T-helper 17 cell (primary cell): ENCODE data around the gene ARSB. TPM values are rescaled to one million over a fixed set of nuclear protein-coding genes. Genes with fewer than 3 reads are reported as not detected.

Source experiments
- ATAC-seq: fragments of 150-1000 bp; cut with Tn5 transposase; 2 replicates; pipeline ENCODE4 v1.10.0; 2021; ENCODE audit warnings: mild to moderate bottlenecking, moderate library complexity
- DNase-seq, 3 donors: peaks; one replicate each; pipeline versions ENCODE4 v3.0.0 to v3.0.0-alpha.2; 2020 to 2021
- H3K9me3 ChIP-seq: one replicate; pipeline ENCODE4 v1.7.0; 2013; ENCODE audit warnings: low read length, mild to moderate bottlenecking; ENCODE audit not compliant: control insufficient read depth, poor library complexity, severe bottlenecking
- H3K27ac Mint-ChIP-seq: one replicate; pipeline ENCODE4 v1.8.0; 2022; ENCODE audit warnings: mild to moderate bottlenecking, moderate library complexity, mixed read lengths
- H3K27me3 Mint-ChIP-seq: one replicate; pipeline ENCODE4 v1.8.0; 2022; ENCODE audit warnings: mixed read lengths
- H3K36me3 Mint-ChIP-seq: one replicate; pipeline ENCODE4 v1.8.0; 2022; ENCODE audit warnings: low read depth, mixed read lengths
- H3K4me1 Mint-ChIP-seq: one replicate; pipeline ENCODE4 v1.8.0; 2022; ENCODE audit warnings: mild to moderate bottlenecking, mixed read lengths
- H3K4me3 Mint-ChIP-seq: one replicate; pipeline ENCODE4 v1.8.0; 2022; ENCODE audit warnings: mild to moderate bottlenecking, moderate library complexity, mixed read lengths
- total RNA-seq, 4 donors: library from RNA in 2 of 4; stranded (reverse) in 2 of 4; gene quantifications; one replicate each; pipeline ENCODE4 v1.2.3 and lab custom pipeline; 2022 to 2026

The ARSB gene
- total RNA-seq, 2 donors from 2014 or later = 8.3 to 8.6 TPM

DNA sequence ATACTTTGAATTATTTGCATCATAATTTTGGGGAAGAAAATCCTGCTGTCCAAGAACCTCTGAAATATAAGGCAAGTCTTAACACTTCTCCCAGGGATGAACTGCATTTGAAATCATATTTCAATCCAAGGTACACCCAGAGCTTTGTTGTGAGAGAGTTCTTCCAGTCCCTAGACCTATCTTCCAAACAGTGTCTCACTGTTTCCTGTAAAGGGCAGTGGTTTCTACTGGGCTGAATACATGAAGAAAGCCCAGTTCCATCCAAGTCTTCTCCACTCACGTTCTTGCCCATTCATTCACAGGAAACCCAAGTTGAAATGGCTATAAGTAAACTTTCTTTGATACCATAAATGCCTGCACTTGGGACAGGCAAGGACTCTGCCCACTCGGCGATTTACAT is 228.3 kb downstream of the ARSB start:
- no peaks in the 10 kb centered on the region for H3K4me1 Mint-ChIP-seq
- no peaks in the 10 kb centered on the region for H3K36me3 Mint-ChIP-seq
- H3K27me3 Mint-ChIP-seq = peaks cover 7% of the 10 kb centered on the region
- no peaks in the 10 kb centered on the region for H3K9me3 ChIP-seq
- H3K27ac Mint-ChIP-seq = no peak overlapping the region
- ATAC-seq (no peak), DNase-seq (no peak)
- no peak overlapping the region for H3K4me3 Mint-ChIP-seq

DNA sequence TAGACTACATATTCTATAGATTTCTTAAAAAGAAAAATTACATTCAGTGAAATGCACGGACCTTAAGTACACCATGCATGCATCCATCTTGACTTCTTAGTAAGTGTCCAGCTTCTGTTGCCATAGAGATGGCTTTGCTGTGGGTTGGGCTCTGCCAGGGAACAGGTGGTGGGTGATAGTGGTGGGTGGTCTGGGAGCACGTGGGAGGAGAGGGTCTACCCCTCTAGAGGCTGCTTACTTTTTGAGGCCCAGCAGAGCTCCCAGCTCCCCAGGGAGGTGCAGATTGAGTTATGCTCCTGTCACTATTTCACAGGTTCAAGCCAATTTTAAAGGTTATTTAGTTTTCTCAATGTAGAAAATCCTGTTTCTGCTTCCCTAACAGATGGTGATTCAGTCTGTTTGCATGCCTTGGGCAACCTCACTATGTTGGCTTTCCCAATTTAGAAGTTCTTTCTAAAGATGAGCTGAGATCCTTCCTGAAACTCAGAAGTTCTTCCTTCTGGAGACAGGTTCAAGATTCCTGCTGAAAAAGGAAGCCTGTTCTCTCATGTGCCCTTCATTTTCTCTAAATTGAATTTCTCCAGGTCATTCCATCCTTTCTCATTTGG is 229.2 kb downstream of the ARSB start:
- DNase-seq (no peak), ATAC-seq (no peak)
- H3K27ac Mint-ChIP-seq = no peak overlapping the region
- H3K27me3 Mint-ChIP-seq = peaks cover 7% of the 10 kb centered on the region
- no peaks in the 10 kb centered on the region for H3K9me3 ChIP-seq
- H3K4me3 Mint-ChIP-seq = no peak overlapping the region
- no peaks in the 10 kb centered on the region for H3K36me3 Mint-ChIP-seq
- peaks cover 2% of the 10 kb centered on the region for H3K4me1 Mint-ChIP-seq

GRCh38 chr5:78754655-78755054 is 230.5 kb downstream of the ARSB start:
- no peak for DNase-seq
- Mint-ChIP-seq H3K27ac (no peak overlapping the region), H3K4me3 (no peak overlapping the region), H3K4me1 (peaks cover 2% of the 10 kb centered on the region), H3K27me3 (peaks cover 7% of the 10 kb centered on the region), H3K36me3 (no peaks in the 10 kb centered on the region)
- no peaks in the 10 kb centered on the region for H3K9me3 ChIP-seq
- ATAC-seq = no peak

DNA sequence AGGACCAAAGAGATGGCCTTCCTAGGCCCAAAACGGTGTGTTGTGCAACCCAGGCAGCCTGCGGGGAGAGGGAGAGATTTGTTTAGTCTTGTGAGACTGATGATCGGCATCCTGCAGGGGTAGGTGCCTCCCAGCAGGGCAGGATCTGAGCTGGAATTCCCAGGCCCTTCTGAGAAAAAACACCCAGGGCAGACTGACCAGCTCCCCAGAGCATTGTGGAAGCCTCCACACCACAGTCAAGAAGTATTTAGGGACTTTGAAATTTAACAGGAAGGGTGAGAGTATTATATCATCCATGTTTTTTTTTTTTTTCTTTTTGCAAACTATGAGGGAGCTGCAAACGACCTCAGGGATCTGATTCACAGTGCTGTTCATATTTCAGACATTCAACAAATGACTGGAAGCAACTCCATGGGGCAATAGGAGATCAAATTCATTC is 232.0 kb downstream of the ARSB start:
- DNase-seq = no peak
- ATAC-seq = no peak
- Mint-ChIP-seq H3K36me3 (no peaks in the 10 kb centered on the region), H3K27ac (no peak overlapping the region), H3K4me1 (peaks cover 2% of the 10 kb centered on the region), H3K27me3 (peaks cover 7% of the 10 kb centered on the region), H3K4me3 (no peak overlapping the region)
- H3K9me3 ChIP-seq = no peaks in the 10 kb centered on the region

GRCh38 chr5:78751872-78752271 is 233.2 kb downstream of the ARSB start:
- no peaks in the 10 kb centered on the region for H3K36me3 Mint-ChIP-seq
- peaks cover 2% of the 10 kb centered on the region for H3K4me1 Mint-ChIP-seq
- ATAC-seq = no peak
- H3K27ac Mint-ChIP-seq = no peak overlapping the region
- no peak for DNase-seq
- H3K4me3 Mint-ChIP-seq = no peak overlapping the region
- peaks cover 1% of the 10 kb centered on the region for H3K27me3 Mint-ChIP-seq
- H3K9me3 ChIP-seq = no peaks in the 10 kb centered on the region

GRCh38 chr5:78750281-78750680 is 234.8 kb downstream of the ARSB start:
- Mint-ChIP-seq H3K27ac (no peak overlapping the region), H3K36me3 (no peaks in the 10 kb centered on the region), H3K27me3 (peaks cover 17% of the 10 kb centered on the region), H3K4me1 (peaks cover 2% of the 10 kb centered on the region), H3K4me3 (no peak overlapping the region)
- DNase-seq (no peak), ATAC-seq (no peak)
- no peaks in the 10 kb centered on the region for H3K9me3 ChIP-seq

GRCh38 chr5:78747705-78748359 is 237.3 kb downstream of the ARSB start:
- ATAC-seq (no peak), DNase-seq (no peak)
- no peak overlapping the region for H3K4me3 Mint-ChIP-seq
- H3K27ac Mint-ChIP-seq = no peak overlapping the region
- H3K36me3 Mint-ChIP-seq = no peaks in the 10 kb centered on the region
- peaks cover 2% of the 10 kb centered on the region for H3K4me1 Mint-ChIP-seq
- peaks cover 26% of the 10 kb centered on the region for H3K27me3 Mint-ChIP-seq
- H3K9me3 ChIP-seq = no peaks in the 10 kb centered on the region

DNA sequence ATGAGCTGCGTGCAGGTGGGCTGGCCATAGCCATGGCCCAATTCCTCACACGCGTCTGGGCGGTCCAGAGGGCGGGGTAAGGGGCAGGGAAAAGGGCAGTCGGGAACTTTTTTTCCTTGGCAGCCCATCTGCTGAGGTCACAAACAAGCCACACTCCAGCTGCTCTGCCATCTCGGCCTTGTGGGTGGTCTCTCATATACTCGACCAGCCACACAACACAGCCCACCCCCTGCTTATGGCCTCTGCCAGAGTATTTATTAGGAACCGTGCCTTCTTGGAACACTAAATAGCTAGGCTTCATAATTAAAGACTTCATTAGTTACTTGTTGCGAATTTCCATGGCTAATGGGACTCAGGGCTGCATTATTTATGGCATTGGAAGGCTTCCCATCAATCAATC is 238.1 kb downstream of the ARSB start:
- no peaks in the 10 kb centered on the region for H3K9me3 ChIP-seq
- Mint-ChIP-seq H3K36me3 (no peaks in the 10 kb centered on the region), H3K27me3 (peaks cover 26% of the 10 kb centered on the region), H3K4me3 (no peak overlapping the region), H3K4me1 (peaks cover 2% of the 10 kb centered on the region), H3K27ac (no peak overlapping the region)
- DNase-seq (no peak), ATAC-seq (no peak)

GRCh38 chr5:78746021-78746770 is 238.9 kb downstream of the ARSB start:
- Mint-ChIP-seq H3K4me3 (no peak overlapping the region), H3K4me1 (peaks cover under 1% of the 10 kb centered on the region), H3K36me3 (no peaks in the 10 kb centered on the region), H3K27me3 (peaks cover 26% of the 10 kb centered on the region), H3K27ac (no peak overlapping the region)
- ATAC-seq = no peak
- no peak for DNase-seq
- no peaks in the 10 kb centered on the region for H3K9me3 ChIP-seq

GRCh38 chr5:78744951-78745534 is 240.1 kb downstream of the ARSB start:
- Mint-ChIP-seq H3K36me3 (no peaks in the 10 kb centered on the region), H3K27ac (no peak overlapping the region), H3K4me1 (no peaks in the 10 kb centered on the region), H3K27me3 (peaks cover 26% of the 10 kb centered on the region), H3K4me3 (no peak overlapping the region)
- DNase-seq (no peak), ATAC-seq (no peak)
- H3K9me3 ChIP-seq = no peaks in the 10 kb centered on the region

DNA sequence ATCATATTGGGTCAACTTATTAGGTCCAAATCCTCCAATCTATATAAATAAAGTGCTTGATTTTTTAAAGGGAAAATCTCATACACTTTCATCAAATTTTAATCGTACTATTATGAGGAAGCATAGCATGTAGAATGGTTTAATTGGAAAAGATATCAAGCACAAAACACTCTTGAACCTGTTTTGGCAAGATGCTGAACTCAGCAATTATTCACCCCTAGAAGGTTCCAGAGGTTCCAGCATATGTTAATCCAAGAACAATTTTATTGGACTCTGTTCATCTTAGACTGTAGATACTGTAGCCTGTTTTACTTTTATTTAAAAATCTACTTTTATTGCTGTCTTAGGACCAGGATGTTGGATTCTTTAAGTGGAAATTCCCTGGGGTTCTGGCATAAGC is 244.1 kb downstream of the ARSB start:
- H3K9me3 ChIP-seq = no peaks in the 10 kb centered on the region
- H3K4me1 Mint-ChIP-seq = no peaks in the 10 kb centered on the region
- H3K4me3 Mint-ChIP-seq = no peak overlapping the region
- no peak overlapping the region for H3K27ac Mint-ChIP-seq
- no peak for ATAC-seq
- H3K36me3 Mint-ChIP-seq = no peaks in the 10 kb centered on the region
- no peak for DNase-seq
- H3K27me3 Mint-ChIP-seq = peaks cover 28% of the 10 kb centered on the region

DNA sequence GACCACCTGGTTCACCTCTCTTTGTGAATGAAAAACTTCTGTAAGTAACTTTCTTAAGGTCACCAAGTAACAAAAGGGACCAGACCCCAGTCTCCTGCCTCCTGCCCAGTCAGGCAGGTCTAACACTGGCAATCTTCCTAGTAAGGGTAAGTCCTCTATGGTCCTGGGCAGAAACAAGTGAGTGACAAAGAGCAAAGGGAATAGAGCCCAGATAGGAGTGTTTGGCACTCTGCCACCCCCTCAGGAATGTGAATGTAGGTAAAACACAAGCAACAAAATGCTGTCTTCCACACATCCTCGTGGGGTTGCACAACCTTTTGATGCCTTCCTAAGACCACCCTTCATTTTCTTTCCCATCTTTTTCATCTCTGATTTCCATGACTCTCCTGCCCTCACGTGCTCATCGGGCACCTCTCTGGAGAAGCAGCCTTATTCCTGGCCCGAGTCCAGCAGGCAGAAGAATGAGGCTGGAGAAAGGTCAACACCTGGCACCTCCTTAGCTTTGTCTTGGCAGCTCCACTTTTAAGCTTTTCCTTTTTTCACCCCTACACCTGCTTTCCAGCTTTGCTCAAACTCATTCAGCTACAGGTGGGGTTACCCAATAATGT is 246.3 kb downstream of the ARSB start:
- peaks cover 21% of the 10 kb centered on the region for H3K27me3 Mint-ChIP-seq
- no peaks in the 10 kb centered on the region for H3K9me3 ChIP-seq
- no peaks in the 10 kb centered on the region for H3K36me3 Mint-ChIP-seq
- ATAC-seq = no peak
- DNase-seq = no peak
- H3K4me3 Mint-ChIP-seq = no peak overlapping the region
- no peak overlapping the region for H3K27ac Mint-ChIP-seq
- no peaks in the 10 kb centered on the region for H3K4me1 Mint-ChIP-seq

DNA sequence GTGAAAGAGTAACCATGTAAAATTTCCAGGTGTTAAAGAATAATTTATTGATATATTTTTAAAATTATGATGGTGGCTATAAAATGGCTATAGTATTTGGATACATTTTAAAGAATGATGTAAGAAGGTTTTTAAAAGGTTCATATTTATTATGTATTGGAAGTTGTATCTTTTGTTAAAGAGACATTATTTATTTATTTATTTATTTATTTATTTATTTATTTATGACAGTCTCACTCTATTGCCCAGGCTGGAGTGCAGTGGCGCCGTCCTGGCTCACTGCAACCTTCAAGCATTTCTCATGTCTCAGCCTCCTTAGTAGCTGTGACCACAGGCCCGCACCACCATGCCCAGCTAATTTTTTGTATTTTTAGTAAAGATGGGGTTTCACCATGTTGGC is 247.0 kb downstream of the ARSB start:
- Mint-ChIP-seq H3K4me3 (no peak overlapping the region), H3K36me3 (no peaks in the 10 kb centered on the region), H3K27ac (no peak overlapping the region), H3K27me3 (peaks cover 16% of the 10 kb centered on the region), H3K4me1 (no peaks in the 10 kb centered on the region)
- DNase-seq = no peak
- no peaks in the 10 kb centered on the region for H3K9me3 ChIP-seq
- ATAC-seq = no peak
